MCF 10A (cell line): Measurements from ENCODE around the gene ABCG1. TPM values are rescaled to one million over a fixed set of nuclear protein-coding genes. Genes with fewer than 3 reads are reported as not detected.

Source experiments
- BruUV-seq: library from RNA; stranded (reverse); fragments of 400-500 nt; replicated peaks from 2 replicates; lab custom pipeline; 2021; lab: Mats Ljungman, UMichigan
- CTCF ChIA-PET: fragments of 300-600 bp; sonication (Branson Sonifier 250); formaldehyde crosslinking; extraction: SDS; loops from one replicate; lab custom pipeline; 2021; ENCODE audit warnings: antibody characterized with exemption, inconsistent platforms; lab: Yijun Ruan, JAX
- POLR2A ChIA-PET: fragments of 300-600, 350-650 bp; sonication (Branson Sonifier 250); formaldehyde crosslinking; extraction: SDS; loops from one replicate; lab custom pipeline; 2020; ENCODE audit warnings: antibody characterized with exemption, inconsistent platforms; lab: Yijun Ruan, JAX
- DNase-seq: peaks from one replicate; pipeline ENCODE4 v3.0.0-alpha.2; 2018; ENCODE audit not compliant: unreplicated experiment
- H3K27ac Mint-ChIP-seq: one replicate; pipeline ENCODE4 v1.8.0; 2022; ENCODE audit warnings: mild to moderate bottlenecking, low read depth, mixed read lengths; ENCODE audit not compliant: unreplicated experiment
- H3K27me3 Mint-ChIP-seq: one replicate; pipeline ENCODE4 v1.8.0; 2022; ENCODE audit warnings: mixed read lengths; ENCODE audit not compliant: insufficient read depth, unreplicated experiment
- H3K36me3 Mint-ChIP-seq: one replicate; pipeline ENCODE4 v1.8.0; 2022; ENCODE audit warnings: mild to moderate bottlenecking, moderate library complexity, mixed read lengths; ENCODE audit not compliant: insufficient read depth, unreplicated experiment
- H3K4me1 Mint-ChIP-seq: one replicate; pipeline ENCODE4 v1.8.0; 2022; ENCODE audit warnings: mixed read lengths; ENCODE audit not compliant: insufficient read depth, unreplicated experiment
- H3K4me3 Mint-ChIP-seq: one replicate; pipeline ENCODE4 v1.8.0; 2022; ENCODE audit warnings: mild to moderate bottlenecking, moderate library complexity, mixed read lengths; ENCODE audit not compliant: unreplicated experiment
- H3K9me3 Mint-ChIP-seq: one replicate; pipeline ENCODE4 v1.8.0; 2022; ENCODE audit warnings: mixed read lengths; ENCODE audit not compliant: unreplicated experiment
- CTCF ChIP-seq: fragments of 200-600 bp; IDR thresholded peaks from one replicate; pipeline ENCODE4 v1.8.0; 2022; ENCODE audit warnings: antibody characterized with exemption, mild to moderate bottlenecking; ENCODE audit not compliant: unreplicated experiment
- intact Hi-C: fragments of 100-400 bp; cut with micrococcal nuclease; formaldehyde crosslinking; loops from 2 replicates; pipeline ENCODE4 v1.14.1; 2022
- total RNA-seq: library from RNA; stranded (reverse); gene quantifications from 2 replicates; pipeline ENCODE4 v1.2.3, GENCODE V29; 2022

Gene ABCG1
- total RNA-seq, 1 experiment from 2014 or later, result 25.5 TPM

GRCh38 chr21:42266971-42267556 is 48.1 kb downstream of the ABCG1 start:
- no peak for DNase-seq
- Mint-ChIP-seq H3K4me3 (no peak overlapping the region), H3K4me1 (peaks cover 15% of the 10 kb centered on the region), H3K27me3 (no peaks in the 10 kb centered on the region), H3K9me3 (no peaks in the 10 kb centered on the region), H3K36me3 (no peaks in the 10 kb centered on the region), H3K27ac (peak overlapping the region; percentile 22)
- BruUV-seq, result no TSS peak
- CTCF ChIA-PET, result no interaction called here
- intact Hi-C loops, result no loop called here
- TF ChIP-seq CTCF, result no peak
- POLR2A ChIA-PET, result no interaction called here

- H3K4me1 Mint-ChIP-seq, result peaks cover 15% of the 10 kb centered on the region
- no peak overlapping the region for H3K4me3 Mint-ChIP-seq
- H3K27ac Mint-ChIP-seq, result no peak overlapping the region
- ChIA-PET POLR2A (no interaction called here), CTCF (no interaction called here)
- BruUV-seq, result no TSS peak
- intact Hi-C loops, result no loop called here
- no peak for DNase-seq
- no peak for TF ChIP-seq CTCF
- no peaks in the 10 kb centered on the region for H3K9me3 Mint-ChIP-seq
- H3K27me3 Mint-ChIP-seq, result no peaks in the 10 kb centered on the region
- peaks cover under 1% of the 10 kb centered on the region for H3K36me3 Mint-ChIP-seq
Measured at GRCh38 chr21:42269386-42269785, 50.4 kb downstream of the ABCG1 start.

GRCh38 chr21:42271065-42271464 is 52.1 kb downstream of the ABCG1 start:
- Mint-ChIP-seq H3K4me1 (peaks cover 15% of the 10 kb centered on the region), H3K9me3 (no peaks in the 10 kb centered on the region), H3K36me3 (peaks cover 5% of the 10 kb centered on the region), H3K27ac (no peak overlapping the region), H3K27me3 (no peaks in the 10 kb centered on the region), H3K4me3 (no peak overlapping the region)
- ChIA-PET CTCF (interaction anchor here (3.0 kb wide), 1 partner anchor 12 kb away, joined by 13 read pairs; no protein-coding TSS in a partner anchor), POLR2A (interaction anchor here (0.6 kb wide), 1 partner anchor 564 kb away, joined by 3 read pairs; no protein-coding TSS in a partner anchor)
- no TSS peak for BruUV-seq
- DNase-seq, result no peak
- TF ChIP-seq CTCF, result no peak
- intact Hi-C loops, result no loop called here

GRCh38 chr21:42272109-42272962 is 53.4 kb downstream of the ABCG1 start:
- ChIA-PET CTCF (interaction anchor here (3.0 kb wide), 1 partner anchor 13 kb away, joined by 13 read pairs; no protein-coding TSS in a partner anchor), POLR2A (interaction anchor here (0.5 kb wide), 1 partner anchor 1750 kb away, joined by 3 read pairs; no protein-coding TSS in a partner anchor)
- Mint-ChIP-seq H3K4me3 (no peak overlapping the region), H3K36me3 (peaks cover 5% of the 10 kb centered on the region), H3K27ac (no peak overlapping the region), H3K4me1 (peaks cover 7% of the 10 kb centered on the region), H3K27me3 (no peaks in the 10 kb centered on the region), H3K9me3 (no peaks in the 10 kb centered on the region)
- intact Hi-C loops, result no loop called here
- no peak for DNase-seq
- no peak for TF ChIP-seq CTCF
- BruUV-seq, result no TSS peak
